SU-DHL-6 (cell line): ENCODE data around the gene ELP1.
"Not testable (repeated sequence)": the region's sequence is repeated elsewhere in the genome, so short reads cannot be mapped to it uniquely, and the experiment has no call there.

ENCODE experiments used
- H2AFZ ChIP-seq: fragments of 200-600 bp; sonication (generic); 2 replicates; pipeline ENCODE4 v1.6.1; 2014; ENCODE audit warnings: low read depth, mild to moderate bottlenecking, moderate library complexity, mixed read lengths, antibody characterized with exemption, low read length; ENCODE audit not compliant: severe bottlenecking
- H3F3A ChIP-seq: fragments of 200-600 bp; shearing (Covaris generic); 2 replicates; pipeline ENCODE4 v1.6.0; 2016; ENCODE audit warnings: antibody characterized with exemption, mild to moderate bottlenecking; ENCODE audit not compliant: insufficient read depth
- H3K27ac ChIP-seq: fragments of 200-600 bp; sonication (generic); 2 replicates; pipeline ENCODE4 v1.5.1; 2016; ENCODE audit warnings: low read depth, mild to moderate bottlenecking, low read length, moderate library complexity, mixed read lengths
- H3K27me3 ChIP-seq: fragments of 200-600 bp; sonication (generic), shearing (Covaris generic); 2 replicates; pipeline ENCODE4 v1.6.0; 2014; ENCODE audit warnings: mild to moderate bottlenecking, low read length
- H3K36me3 ChIP-seq: fragments of 200-600 bp; sonication (generic); 2 replicates; pipeline ENCODE4 v1.6.1; 2014; ENCODE audit warnings: mild to moderate bottlenecking, low read length, mixed read lengths
- H3K4me2 ChIP-seq: fragments of 300-600, 200-600 bp; shearing (Covaris generic), sonication (generic); 2 replicates; pipeline ENCODE4 v1.6.0; 2014; ENCODE audit warnings: low read length, low read depth, mild to moderate bottlenecking; ENCODE audit not compliant: poor library complexity, severe bottlenecking
- H3K4me3 ChIP-seq: fragments of 200-600 bp; sonication (generic); 2 replicates; pipeline ENCODE4 v1.5.1; 2014; ENCODE audit warnings: antibody characterized with exemption, low read length, mild to moderate bottlenecking, mixed read lengths; ENCODE audit not compliant: insufficient read depth, poor library complexity, severe bottlenecking
- H3K79me2 ChIP-seq: fragments of 200-600 bp; sonication (generic); 2 replicates; pipeline ENCODE4 v1.6.1; 2014; ENCODE audit warnings: mild to moderate bottlenecking, low read length, moderate library complexity; ENCODE audit not compliant: insufficient read depth
- H3K9ac ChIP-seq: fragments of 200-600 bp; sonication (generic); 2 replicates; pipeline ENCODE4 v1.7.0; 2014; ENCODE audit warnings: mild to moderate bottlenecking, low read length
- H3K9me2 ChIP-seq: fragments of 200-600 bp; sonication (generic); replicated peaks from 2 replicates; pipeline ENCODE4 v1.6.1; 2014; ENCODE audit warnings: low read length; ENCODE audit not compliant: insufficient read depth
- H3K9me3 ChIP-seq: fragments of 200-600 bp; sonication (generic); 2 replicates; pipeline ENCODE4 v1.6.1; 2014; ENCODE audit warnings: low read length, mixed read lengths; ENCODE audit not compliant: insufficient read depth
- H4K20me1 ChIP-seq: fragments of 200-600 bp; sonication (generic); 2 replicates; pipeline ENCODE4 v1.6.1; 2014; ENCODE audit warnings: low read depth, mild to moderate bottlenecking, antibody characterized with exemption, low read length, moderate library complexity, mixed read lengths
- CTCF ChIP-seq: fragments of 200-600 bp; sonication (generic); IDR thresholded peaks from one replicate; pipeline ENCODE4 v1.5.1; 2017; ENCODE audit warnings: antibody characterized with exemption, mild to moderate bottlenecking, low read length, moderate library complexity; ENCODE audit not compliant: insufficient read depth, poor library complexity, severe bottlenecking
- EZH2phosphoT487 ChIP-seq: fragments of 200-600 bp; sonication (generic), shearing (Covaris generic); conservative IDR thresholded peaks from 2 replicates; pipeline ENCODE4 v1.6.1; 2018; ENCODE audit warnings: mild to moderate bottlenecking, antibody characterized with exemption, low read length, moderate library complexity, mixed read lengths

Gene ELP1

GRCh38 chr9:108842610-108843295, 91.2 kb downstream of the ELP1 start:
- Histone ChIP-seq H3K27me3 (no peaks in the 10 kb centered on the region), H2AFZ (no peak overlapping the region), H3K9me2 (no peaks in the 10 kb centered on the region), H3K9me3 (no peaks in the 10 kb centered on the region), H4K20me1 (no peaks in the 10 kb centered on the region), H3K27ac (no peak overlapping the region), H3K36me3 (no peaks in the 10 kb centered on the region), H3F3A (no peaks in the 10 kb centered on the region), H3K79me2 (no peaks in the 10 kb centered on the region), H3K4me2 (no peak overlapping the region), H3K4me3 (no peak overlapping the region), H3K9ac (no peak overlapping the region)
- TF ChIP-seq CTCF (no peak), EZH2phosphoT487 (no peak)

GRCh38 chr9:108839561-108839960, 94.4 kb downstream of the ELP1 start:
- not testable (repeated sequence) for H3K27ac ChIP-seq, H3K79me2 ChIP-seq, H2AFZ ChIP-seq, H4K20me1 ChIP-seq, H3K4me2 ChIP-seq, H3K27me3 ChIP-seq, H3K36me3 ChIP-seq, H3K9ac ChIP-seq, H3K4me3 ChIP-seq, H3F3A ChIP-seq, H3K9me3 ChIP-seq, H3K9me2 ChIP-seq

- H3K36me3 ChIP-seq: no peaks in the 10 kb centered on the region
- H3K9me3 ChIP-seq: no peaks in the 10 kb centered on the region
- TF ChIP-seq EZH2phosphoT487 (no peak), CTCF (no peak)
- H3K27ac ChIP-seq: no peak overlapping the region
- H3K4me3 ChIP-seq: no peak overlapping the region
- H3K4me2 ChIP-seq: no peak overlapping the region
- no peaks in the 10 kb centered on the region for H3K27me3 ChIP-seq
- no peaks in the 10 kb centered on the region for H3K9me2 ChIP-seq
- H3K79me2 ChIP-seq: no peaks in the 10 kb centered on the region
- H4K20me1 ChIP-seq: no peaks in the 10 kb centered on the region
- no peaks in the 10 kb centered on the region for H3F3A ChIP-seq
- no peak overlapping the region for H3K9ac ChIP-seq
- no peak overlapping the region for H2AFZ ChIP-seq
Observed at GRCh38 chr9:108838017-108838416, 95.9 kb downstream of the ELP1 start.

GRCh38 chr9:108837530-108837929, 96.4 kb downstream of the ELP1 start:
- Histone ChIP-seq H3K27me3 (no peaks in the 10 kb centered on the region), H3K9me3 (no peaks in the 10 kb centered on the region), H3F3A (no peaks in the 10 kb centered on the region), H3K36me3 (no peaks in the 10 kb centered on the region), H4K20me1 (no peaks in the 10 kb centered on the region), H3K9me2 (no peaks in the 10 kb centered on the region), H3K79me2 (no peaks in the 10 kb centered on the region), H3K4me3 (no peak overlapping the region), H3K27ac (no peak overlapping the region), H3K9ac (no peak overlapping the region), H3K4me2 (no peak overlapping the region), H2AFZ (no peak overlapping the region)
- TF ChIP-seq CTCF (no peak), EZH2phosphoT487 (no peak)
